ENCODE measurements around the gene MAMDC2.

The MAMDC2 gene

GRCh38 chr9:70101265-70101664 lies 57.6 kb downstream of the MAMDC2 start:
- in situ Hi-C loops (cut with MboI; ENCODE audit: low sequenced_read_pairs) = no loop called here

- in situ Hi-C loops (cut with MboI; ENCODE audit: low sequenced_read_pairs) = no loop called here
These were observed 61.5 kb downstream of the MAMDC2 start for GRCh38 chr9:70105147-70105546.

- in situ Hi-C loops (cut with MboI; ENCODE audit: low sequenced_read_pairs) = no loop called here
These were observed 62.9 kb downstream of the MAMDC2 start for GRCh38 chr9:70106571-70106970.

GRCh38 chr9:70107558-70107957 lies 63.9 kb downstream of the MAMDC2 start:
- in situ Hi-C loops (cut with MboI; ENCODE audit: low sequenced_read_pairs) = no loop called here

GRCh38 chr9:70108181-70108580 lies 64.5 kb downstream of the MAMDC2 start:
- in situ Hi-C loops (cut with MboI; ENCODE audit: low sequenced_read_pairs) = no loop called here

- in situ Hi-C loops (cut with MboI; ENCODE audit: low sequenced_read_pairs) = no loop called here
These were observed 66.8 kb downstream of the MAMDC2 start for GRCh38 chr9:70110194-70111041.

- in situ Hi-C loops (cut with MboI; ENCODE audit: low sequenced_read_pairs) = no loop called here
These were observed 67.5 kb downstream of the MAMDC2 start for GRCh38 chr9:70111042-70111602.

- in situ Hi-C loops (cut with MboI; ENCODE audit: low sequenced_read_pairs) = no loop called here
These were observed 68.1 kb downstream of the MAMDC2 start for GRCh38 chr9:70111641-70112236.

- in situ Hi-C loops (cut with MboI; ENCODE audit: low sequenced_read_pairs) = no loop called here
These were observed 69.3 kb downstream of the MAMDC2 start for GRCh38 chr9:70112981-70113380.

- in situ Hi-C loops (cut with MboI; ENCODE audit: low sequenced_read_pairs) = no loop called here
These were observed 69.9 kb downstream of the MAMDC2 start for GRCh38 chr9:70113403-70114022.

- in situ Hi-C loops (cut with MboI; ENCODE audit: low sequenced_read_pairs) = no loop called here
These were observed 71.2 kb downstream of the MAMDC2 start for GRCh38 chr9:70114898-70115297.

GRCh38 chr9:70117835-70118319 lies 74.2 kb downstream of the MAMDC2 start:
- in situ Hi-C loops (cut with MboI; ENCODE audit: low sequenced_read_pairs) = no loop called here

GRCh38 chr9:70119786-70120185 lies 76.1 kb downstream of the MAMDC2 start:
- in situ Hi-C loops (cut with MboI; ENCODE audit: low sequenced_read_pairs) = no loop called here

GRCh38 chr9:70120834-70121510 lies 77.3 kb downstream of the MAMDC2 start:
- in situ Hi-C loops (cut with MboI; ENCODE audit: low sequenced_read_pairs) = no loop called here

GRCh38 chr9:70121818-70122436 lies 78.3 kb downstream of the MAMDC2 start:
- in situ Hi-C loops (cut with MboI; ENCODE audit: low sequenced_read_pairs) = no loop called here

- in situ Hi-C loops (cut with MboI; ENCODE audit: low sequenced_read_pairs) = no loop called here
These were observed 80.0 kb downstream of the MAMDC2 start for GRCh38 chr9:70123695-70124094.

- in situ Hi-C loops (cut with MboI; ENCODE audit: low sequenced_read_pairs) = no loop called here
These were observed 82.1 kb downstream of the MAMDC2 start for GRCh38 chr9:70125621-70126263.

- in situ Hi-C loops (cut with MboI; ENCODE audit: low sequenced_read_pairs) = no loop called here
These were observed 83.4 kb downstream of the MAMDC2 start for GRCh38 chr9:70127036-70127435.

GRCh38 chr9:70127540-70128416 lies 84.1 kb downstream of the MAMDC2 start:
- in situ Hi-C loops (cut with MboI; ENCODE audit: low sequenced_read_pairs) = no loop called here

Measured in HL-60/S4 (cell line).